Measurements from ENCODE around the gene RASSF5.
A peak's percentile ranks its signal among the peaks of the same experiment; 100 is the strongest.

The RASSF5 gene

GRCh38 chr1:206504363-206504713 is 3.0 kb upstream of the RASSF5 start:
- H3K9ac ChIP-seq (ENCODE audit: low read length): no peak overlapping the region
- no peak overlapping the region for H3K4me3 ChIP-seq (ENCODE audit: low read length)
- H3K9me3 ChIP-seq (ENCODE audit: insufficient read depth, low read length): no peaks in the 10 kb centered on the region
- no peaks in the 10 kb centered on the region for H4K20me1 ChIP-seq (ENCODE audit: insufficient read depth, low read length)
- H2AFZ ChIP-seq (ENCODE audit: low read depth, low read length): no peak overlapping the region
- H3K79me2 ChIP-seq (ENCODE audit: low read length): no peaks in the 10 kb centered on the region
- no peak for TF ChIP-seq CTCF (IDR thresholded peaks at IDR 0.05; ENCODE audit: low read depth, low read length)
- no peak for TF ChIP-seq EZH2phosphoT487 (IDR thresholded peaks at IDR 0.05; ENCODE audit: low read depth)
- H3K4me2 ChIP-seq (ENCODE audit: low read length): no peak overlapping the region
- no peaks in the 10 kb centered on the region for H3K36me3 ChIP-seq (replicated peaks; ENCODE audit: low read depth, low read length)
- peaks cover 29% of the 10 kb centered on the region for H3K27me3 ChIP-seq (ENCODE audit: low read depth, low read length)
- H3K27ac ChIP-seq (ENCODE audit: low read length): no peak overlapping the region
- peaks cover 15% of the 10 kb centered on the region for H3K4me1 ChIP-seq (ENCODE audit: low read length)

- peaks cover 30% of the 10 kb centered on the region for H3K27me3 ChIP-seq (ENCODE audit: low read depth, low read length)
- no peak for TF ChIP-seq EZH2phosphoT487 (IDR thresholded peaks at IDR 0.05; ENCODE audit: low read depth)
- TF ChIP-seq CTCF (IDR thresholded peaks at IDR 0.05; ENCODE audit: low read depth, low read length): peak; percentile 83
Observed at GRCh38 chr1:206505702-206506355, 1.5 kb upstream of the RASSF5 start.

GRCh38 chr1:206506405-206507283 is 687 bp upstream of the RASSF5 start:
- peak overlapping the region; percentile 80 for H3K4me2 ChIP-seq (ENCODE audit: low read length)
- H3K9me3 ChIP-seq (ENCODE audit: insufficient read depth, low read length): no peaks in the 10 kb centered on the region
- peak overlapping the region; percentile 62 for H3K9ac ChIP-seq (ENCODE audit: low read length)
- peaks cover 15% of the 10 kb centered on the region for H3K4me1 ChIP-seq (ENCODE audit: low read length)
- no peaks in the 10 kb centered on the region for H4K20me1 ChIP-seq (ENCODE audit: insufficient read depth, low read length)
- H3K4me3 ChIP-seq (ENCODE audit: low read length): peak overlapping the region; percentile 78
- H3K36me3 ChIP-seq (replicated peaks; ENCODE audit: low read depth, low read length): no peaks in the 10 kb centered on the region
- H3K27ac ChIP-seq (ENCODE audit: low read length): no peak overlapping the region
- H3K27me3 ChIP-seq (ENCODE audit: low read depth, low read length): peaks cover 30% of the 10 kb centered on the region
- peak overlapping the region; percentile 53 for H2AFZ ChIP-seq (ENCODE audit: low read depth, low read length)
- TF ChIP-seq CTCF (IDR thresholded peaks at IDR 0.05; ENCODE audit: low read depth, low read length): no peak
- no peak for TF ChIP-seq EZH2phosphoT487 (IDR thresholded peaks at IDR 0.05; ENCODE audit: low read depth)
- H3K79me2 ChIP-seq (ENCODE audit: low read length): no peaks in the 10 kb centered on the region

More at GRCh38 chr1:206505702-206506355, 1.5 kb upstream of the RASSF5 start:
- Histone ChIP-seq H3K79me2 (ENCODE audit: low read length) (no peaks in the 10 kb centered on the region), H3K36me3 (replicated peaks; ENCODE audit: low read depth, low read length) (no peaks in the 10 kb centered on the region), H4K20me1 (ENCODE audit: insufficient read depth, low read length) (no peaks in the 10 kb centered on the region), H2AFZ (ENCODE audit: low read depth, low read length) (no peak overlapping the region), H3K9me3 (ENCODE audit: insufficient read depth, low read length) (no peaks in the 10 kb centered on the region), H3K4me3 (ENCODE audit: low read length) (peak overlapping the region; percentile 78), H3K4me1 (ENCODE audit: low read length) (peaks cover 15% of the 10 kb centered on the region), H3K9ac (ENCODE audit: low read length) (peak overlapping the region; percentile 62; the same call in 1 of the 2 replicates), H3K27ac (ENCODE audit: low read length) (no peak overlapping the region), H3K4me2 (ENCODE audit: low read length) (peak overlapping the region; percentile 80)
